ENCODE measurements around the gene KSR1.

- TF ChIP-seq TAF1 (IDR thresholded peaks at IDR 0.05; ENCODE audit: borderline replicate concordance, low read depth, low read length) (no peak), POLR2A (IDR thresholded peaks at IDR 0.05; ENCODE audit: low read depth, low read length) (no peak)
These were observed 32.0 kb downstream of the KSR1 start for GRCh38 chr17:27488231-27488630.
